Liver (tissue), 9 donors: ENCODE results near the gene PCDHA11. TPM values are rescaled to one million over a fixed set of nuclear protein-coding genes. Genes with fewer than 3 reads are reported as not detected.

Experiments used
- DNase-seq: peaks from one replicate; pipeline ENCODE4 v3.0.0-alpha.2; 2017; ENCODE audit warnings: low spot score
- H3K27ac ChIP-seq, 2 donors: one replicate each; pipeline ENCODE4 v1.7.0; 2013; ENCODE audit warnings: inconsistent platforms in 2 of 2, low read length in 2 of 2, control low read depth in 1 of 2, low read depth in 1 of 2, mild to moderate bottlenecking in 1 of 2
- H3K27me3 ChIP-seq, 4 donors: one replicate each; pipeline versions ENCODE4 v1.6.1 to v1.7.0; 2013; ENCODE audit warnings: low read length in 3 of 4, inconsistent platforms in 1 of 4, mild to moderate bottlenecking in 1 of 4, moderate library complexity in 1 of 4; ENCODE audit not compliant: control insufficient read depth in 4 of 4, insufficient read depth in 4 of 4
- H3K36me3 ChIP-seq, 4 donors: one replicate each; pipeline versions ENCODE4 v1.6.1 to v1.7.0; 2013; ENCODE audit warnings: low read length in 3 of 4, mild to moderate bottlenecking in 3 of 4, low read depth in 1 of 4, moderate library complexity in 1 of 4; ENCODE audit not compliant: control insufficient read depth in 4 of 4, insufficient read depth in 3 of 4
- H3K4me1 ChIP-seq, 4 donors: one replicate each; pipeline versions ENCODE4 v1.6.1 to v1.7.0; 2013; ENCODE audit warnings: low read length in 3 of 4, mild to moderate bottlenecking in 3 of 4, moderate library complexity in 1 of 4; ENCODE audit not compliant: control insufficient read depth in 4 of 4, insufficient read depth in 4 of 4
- H3K4me3 ChIP-seq, 3 donors: one replicate each; pipeline versions ENCODE4 v1.6.1 to v1.7.0; 2013; ENCODE audit warnings: low read length in 3 of 3, control low read depth in 1 of 3, low read depth in 1 of 3, mild to moderate bottlenecking in 1 of 3
- H3K9ac ChIP-seq, 2 donors: one replicate each; pipeline ENCODE4 v1.7.0; 2013; ENCODE audit warnings: low read length in 2 of 2, mild to moderate bottlenecking in 2 of 2, moderate library complexity in 2 of 2, control low read depth in 1 of 2, low read depth in 1 of 2
- H3K9me3 ChIP-seq, 4 donors: one replicate each; pipeline versions ENCODE4 v1.6.1 to v1.7.0; 2013; ENCODE audit warnings: low read length in 3 of 4; ENCODE audit not compliant: control insufficient read depth in 4 of 4
- EGR1 ChIP-seq, 2 donors: IDR thresholded peaks; 2 replicates each; pipeline ENCODE4 v1.6.1; 2016 to 2018; ENCODE audit warnings: antibody characterized with exemption in 2 of 2, low read depth in 2 of 2
- FOXA1 ChIP-seq: IDR thresholded peaks from 2 replicates; pipeline ENCODE4 v1.6.1; 2016; ENCODE audit warnings: antibody characterized with exemption
- FOXA2 ChIP-seq: IDR thresholded peaks from 2 replicates; pipeline ENCODE4 v1.6.1; 2016; ENCODE audit warnings: antibody characterized with exemption
- GABPA ChIP-seq, 2 donors: IDR thresholded peaks in 1 of 2; conservative IDR thresholded peaks in 1 of 2; 2 replicates each; pipeline ENCODE4 v1.6.1; 2016; ENCODE audit warnings: antibody characterized with exemption in 2 of 2, mild to moderate bottlenecking in 1 of 2, moderate library complexity in 1 of 2
- HNF4A ChIP-seq, 2 donors: conservative IDR thresholded peaks; 2 replicates each; pipeline ENCODE4 v1.6.1; 2016; ENCODE audit warnings: antibody characterized with exemption in 2 of 2, mild to moderate bottlenecking in 2 of 2
- HNF4G ChIP-seq: IDR thresholded peaks from 2 replicates; pipeline ENCODE4 v1.6.1; 2016; ENCODE audit warnings: antibody characterized with exemption
- JUND ChIP-seq, 2 donors: IDR thresholded peaks; 2 replicates each; pipeline ENCODE4 v1.6.1; 2016; ENCODE audit warnings: antibody characterized with exemption in 2 of 2
- NR2F2 ChIP-seq: IDR thresholded peaks from 2 replicates; pipeline ENCODE4 v1.6.1; 2016; ENCODE audit warnings: antibody characterized with exemption
- RAD21 ChIP-seq, 2 donors: IDR thresholded peaks; 2 replicates each; pipeline ENCODE4 v1.6.1; 2016; ENCODE audit warnings: antibody characterized with exemption in 2 of 2, mild to moderate bottlenecking in 2 of 2
- RXRA ChIP-seq, 2 donors: IDR thresholded peaks; 2 replicates each; pipeline ENCODE4 v1.6.1; 2017 to 2018; ENCODE audit warnings: antibody characterized with exemption in 2 of 2, mild to moderate bottlenecking in 1 of 2
- SP1 ChIP-seq: IDR thresholded peaks from 2 replicates; pipeline ENCODE4 v1.6.1; 2018; ENCODE audit warnings: antibody characterized with exemption, mild to moderate bottlenecking
- TAF1 ChIP-seq: conservative IDR thresholded peaks from 2 replicates; pipeline ENCODE4 v1.6.1; 2016; ENCODE audit warnings: antibody characterized with exemption, mild to moderate bottlenecking
- YY1 ChIP-seq: IDR thresholded peaks from 2 replicates; pipeline ENCODE4 v1.6.1; 2016; ENCODE audit warnings: antibody characterized with exemption, mild to moderate bottlenecking
- WGBS: extraction: QIAGEN DNeasy Blood & Tissue Kit; methylation state at CpG from one replicate; pipeline ENCODE4 v1.1.7; 2013; 5-methylcytosine and 5-hydroxymethylcytosine counted together
- polyA plus RNA-seq, 2 donors: library from polyadenylated mRNA; stranded (reverse) in 1 of 2; unstranded in 1 of 2; fragments of 200-250 nt in 1 of 2; fragments of >200 nt in 1 of 2; fragmentation: Nextera tagmentation in 1 of 2; extraction: Ambion mirVana in 1 of 2; gene quantifications; one replicate each; pipeline versions ENCODE4 v1.2.1 to v1.2.3, GENCODE V29; 2013 to 2015
- total RNA-seq, 2 donors: library from RNA; depleted of rRNA; stranded (reverse); fragments of >200 nt; gene quantifications; one replicate each; pipeline ENCODE4 v1.2.3, GENCODE V29; 2014
- TF ChIP-seq, protein P1 (sequence below): IDR thresholded peaks from 2 replicates; pipeline ENCODE4 v1.6.1; 2016; ENCODE audit warnings: antibody characterized with exemption, mild to moderate bottlenecking
- TF ChIP-seq, protein P2 (sequence below): IDR thresholded peaks from 2 replicates; pipeline ENCODE4 v1.6.1; 2016; ENCODE audit warnings: antibody characterized with exemption
- TF ChIP-seq, protein P3 (sequence below): IDR thresholded peaks from 2 replicates; pipeline ENCODE4 v1.6.1; 2016; ENCODE audit warnings: antibody characterized with exemption
- TF ChIP-seq, protein P4 (sequence below): fragments of 150-350 bp; IDR thresholded peaks from 2 replicates; pipeline ENCODE4 v1.5.1; 2017; ENCODE audit warnings: improper control_type of control experiment, low read depth, low read length; ENCODE audit not compliant: missing input control
- TF ChIP-seq, protein P5 (sequence below): IDR thresholded peaks from 2 replicates; pipeline ENCODE4 v1.6.1; 2016; ENCODE audit warnings: antibody characterized with exemption
- donor health status: healthy.
- donor health status: healthy.
- donor health status: healthy.
- donor health status: healthy.
- donor health status: healthy.

PCDHA11 gene
- total and polyA plus RNA-seq, 4 donors: under 0.01 to 0.19 (median 0.05) TPM; not detected in 1

DNA sequence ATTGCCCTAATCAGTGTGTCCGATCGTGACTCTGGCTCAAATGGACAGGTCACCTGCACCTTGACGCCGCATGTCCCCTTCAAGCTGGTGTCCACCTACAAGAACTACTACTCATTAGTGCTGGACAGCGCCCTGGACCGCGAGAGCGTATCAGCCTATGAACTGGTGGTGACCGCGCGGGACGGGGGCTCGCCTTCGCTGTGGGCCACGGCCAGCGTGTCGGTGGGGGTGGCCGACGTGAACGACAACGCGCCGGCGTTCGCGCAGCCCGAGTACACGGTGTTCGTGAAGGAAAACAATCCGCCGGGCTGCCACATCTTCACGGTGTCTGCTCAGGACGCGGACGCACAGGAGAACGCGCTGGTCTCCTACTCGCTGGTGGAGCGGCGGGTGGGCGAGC lies 14.6 kb downstream of the PCDHA11 start (continued):
- TF ChIP-seq, protein P1, sequence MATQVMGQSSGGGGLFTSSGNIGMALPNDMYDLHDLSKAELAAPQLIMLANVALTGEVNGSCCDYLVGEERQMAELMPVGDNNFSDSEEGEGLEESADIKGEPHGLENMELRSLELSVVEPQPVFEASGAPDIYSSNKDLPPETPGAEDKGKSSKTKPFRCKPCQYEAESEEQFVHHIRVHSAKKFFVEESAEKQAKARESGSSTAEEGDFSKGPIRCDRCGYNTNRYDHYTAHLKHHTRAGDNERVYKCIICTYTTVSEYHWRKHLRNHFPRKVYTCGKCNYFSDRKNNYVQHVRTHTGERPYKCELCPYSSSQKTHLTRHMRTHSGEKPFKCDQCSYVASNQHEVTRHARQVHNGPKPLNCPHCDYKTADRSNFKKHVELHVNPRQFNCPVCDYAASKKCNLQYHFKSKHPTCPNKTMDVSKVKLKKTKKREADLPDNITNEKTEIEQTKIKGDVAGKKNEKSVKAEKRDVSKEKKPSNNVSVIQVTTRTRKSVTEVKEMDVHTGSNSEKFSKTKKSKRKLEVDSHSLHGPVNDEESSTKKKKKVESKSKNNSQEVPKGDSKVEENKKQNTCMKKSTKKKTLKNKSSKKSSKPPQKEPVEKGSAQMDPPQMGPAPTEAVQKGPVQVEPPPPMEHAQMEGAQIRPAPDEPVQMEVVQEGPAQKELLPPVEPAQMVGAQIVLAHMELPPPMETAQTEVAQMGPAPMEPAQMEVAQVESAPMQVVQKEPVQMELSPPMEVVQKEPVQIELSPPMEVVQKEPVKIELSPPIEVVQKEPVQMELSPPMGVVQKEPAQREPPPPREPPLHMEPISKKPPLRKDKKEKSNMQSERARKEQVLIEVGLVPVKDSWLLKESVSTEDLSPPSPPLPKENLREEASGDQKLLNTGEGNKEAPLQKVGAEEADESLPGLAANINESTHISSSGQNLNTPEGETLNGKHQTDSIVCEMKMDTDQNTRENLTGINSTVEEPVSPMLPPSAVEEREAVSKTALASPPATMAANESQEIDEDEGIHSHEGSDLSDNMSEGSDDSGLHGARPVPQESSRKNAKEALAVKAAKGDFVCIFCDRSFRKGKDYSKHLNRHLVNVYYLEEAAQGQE: no peak
- no peak for TF ChIP-seq YY1

DNA sequence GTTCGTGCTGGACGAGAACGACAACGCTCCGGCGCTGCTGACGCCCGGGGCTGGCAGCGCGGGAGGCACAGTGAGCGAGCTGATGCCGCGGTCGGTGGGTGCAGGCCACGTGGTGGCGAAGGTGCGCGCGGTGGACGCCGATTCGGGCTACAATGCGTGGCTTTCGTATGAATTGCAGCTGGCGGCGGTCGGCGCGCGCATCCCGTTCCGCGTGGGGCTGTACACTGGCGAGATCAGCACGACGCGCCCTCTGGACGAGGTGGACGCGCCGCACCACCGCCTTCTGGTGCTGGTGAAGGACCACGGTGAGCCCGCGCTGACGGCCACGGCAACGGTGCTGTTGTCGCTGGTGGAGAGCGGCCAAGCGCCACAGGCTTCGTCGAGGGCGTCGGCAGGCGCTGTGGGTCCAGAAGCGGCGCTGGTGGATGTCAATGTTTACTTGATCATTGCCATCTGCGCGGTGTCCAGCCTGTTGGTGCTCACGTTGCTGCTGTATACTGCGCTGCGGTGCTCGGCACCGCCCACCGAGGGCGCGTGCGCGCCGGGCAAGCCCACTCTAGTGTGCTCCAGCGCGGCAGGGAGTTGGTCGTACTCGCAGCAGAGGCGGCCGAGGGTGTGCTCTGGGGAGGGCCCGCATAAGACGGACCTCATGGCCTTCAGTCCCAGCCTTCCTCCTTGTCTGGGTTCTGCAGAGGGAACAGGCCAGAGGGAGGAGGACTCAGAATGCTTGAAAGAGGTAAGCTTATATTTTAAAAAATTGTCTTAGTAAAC lies 15.4 kb downstream of the PCDHA11 start:
- TF ChIP-seq, protein P2, sequence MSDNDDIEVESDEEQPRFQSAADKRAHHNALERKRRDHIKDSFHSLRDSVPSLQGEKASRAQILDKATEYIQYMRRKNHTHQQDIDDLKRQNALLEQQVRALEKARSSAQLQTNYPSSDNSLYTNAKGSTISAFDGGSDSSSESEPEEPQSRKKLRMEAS: no peak
- TF ChIP-seq JUND (IDR thresholded peaks at IDR 0.05) (no peak), RXRA (IDR thresholded peaks at IDR 0.05) (no peak), YY1 (no peak), EGR1 (IDR thresholded peaks at IDR 0.05; ENCODE audit: low read depth in 2 of 2) (no peak), RAD21 (IDR thresholded peaks at IDR 0.05) (no peak), GABPA (IDR thresholded peaks at IDR 0.05 in 1 of 2, conservative IDR thresholded peaks at IDR 0.05 in 1 of 2) (no peak), NR2F2 (no peak), TAF1 (no peak), FOXA1 (no peak), HNF4G (no peak), FOXA2 (no peak), SP1 (no peak), HNF4A (conservative IDR thresholded peaks at IDR 0.05) (no peak)
- TF ChIP-seq, protein P3, sequence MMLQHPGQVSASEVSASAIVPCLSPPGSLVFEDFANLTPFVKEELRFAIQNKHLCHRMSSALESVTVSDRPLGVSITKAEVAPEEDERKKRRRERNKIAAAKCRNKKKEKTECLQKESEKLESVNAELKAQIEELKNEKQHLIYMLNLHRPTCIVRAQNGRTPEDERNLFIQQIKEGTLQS: no peak
- TF ChIP-seq, protein P4, sequence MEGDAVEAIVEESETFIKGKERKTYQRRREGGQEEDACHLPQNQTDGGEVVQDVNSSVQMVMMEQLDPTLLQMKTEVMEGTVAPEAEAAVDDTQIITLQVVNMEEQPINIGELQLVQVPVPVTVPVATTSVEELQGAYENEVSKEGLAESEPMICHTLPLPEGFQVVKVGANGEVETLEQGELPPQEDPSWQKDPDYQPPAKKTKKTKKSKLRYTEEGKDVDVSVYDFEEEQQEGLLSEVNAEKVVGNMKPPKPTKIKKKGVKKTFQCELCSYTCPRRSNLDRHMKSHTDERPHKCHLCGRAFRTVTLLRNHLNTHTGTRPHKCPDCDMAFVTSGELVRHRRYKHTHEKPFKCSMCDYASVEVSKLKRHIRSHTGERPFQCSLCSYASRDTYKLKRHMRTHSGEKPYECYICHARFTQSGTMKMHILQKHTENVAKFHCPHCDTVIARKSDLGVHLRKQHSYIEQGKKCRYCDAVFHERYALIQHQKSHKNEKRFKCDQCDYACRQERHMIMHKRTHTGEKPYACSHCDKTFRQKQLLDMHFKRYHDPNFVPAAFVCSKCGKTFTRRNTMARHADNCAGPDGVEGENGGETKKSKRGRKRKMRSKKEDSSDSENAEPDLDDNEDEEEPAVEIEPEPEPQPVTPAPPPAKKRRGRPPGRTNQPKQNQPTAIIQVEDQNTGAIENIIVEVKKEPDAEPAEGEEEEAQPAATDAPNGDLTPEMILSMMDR: no peak
- TF ChIP-seq, protein P5, sequence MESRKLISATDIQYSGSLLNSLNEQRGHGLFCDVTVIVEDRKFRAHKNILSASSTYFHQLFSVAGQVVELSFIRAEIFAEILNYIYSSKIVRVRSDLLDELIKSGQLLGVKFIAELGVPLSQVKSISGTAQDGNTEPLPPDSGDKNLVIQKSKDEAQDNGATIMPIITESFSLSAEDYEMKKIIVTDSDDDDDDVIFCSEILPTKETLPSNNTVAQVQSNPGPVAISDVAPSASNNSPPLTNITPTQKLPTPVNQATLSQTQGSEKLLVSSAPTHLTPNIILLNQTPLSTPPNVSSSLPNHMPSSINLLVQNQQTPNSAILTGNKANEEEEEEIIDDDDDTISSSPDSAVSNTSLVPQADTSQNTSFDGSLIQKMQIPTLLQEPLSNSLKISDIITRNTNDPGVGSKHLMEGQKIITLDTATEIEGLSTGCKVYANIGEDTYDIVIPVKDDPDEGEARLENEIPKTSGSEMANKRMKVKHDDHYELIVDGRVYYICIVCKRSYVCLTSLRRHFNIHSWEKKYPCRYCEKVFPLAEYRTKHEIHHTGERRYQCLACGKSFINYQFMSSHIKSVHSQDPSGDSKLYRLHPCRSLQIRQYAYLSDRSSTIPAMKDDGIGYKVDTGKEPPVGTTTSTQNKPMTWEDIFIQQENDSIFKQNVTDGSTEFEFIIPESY: no peak
- TF ChIP-seq, protein P1: no peak
- Histone ChIP-seq H3K27me3 (peaks cover 0 to 8% (median 1%) of the 10 kb centered on the region in 4 donors), H3K27ac (no peak overlapping the region), H3K36me3 (no peaks in the 10 kb centered on the region), H3K4me3 (no peak overlapping the region), H3K4me1 (peaks cover 0 to 2% (median 0%) of the 10 kb centered on the region in 4 donors), H3K9ac (no peak overlapping the region), H3K9me3 (peaks cover 0 to 26% (median 18%) of the 10 kb centered on the region in 4 donors)
- DNase-seq: no peak
- 34% methylated on average over 79 of the region's 79 CpGs for WGBS
